Heart left ventricle (tissue), 13 donors: ENCODE results near the gene DOCK3.

Source experiments
- POLR2A ChIP-seq, 2 donors: fragments of 450-650 bp; IDR thresholded peaks; one replicate each; pipeline ENCODE4 v1.6.1; 2017; ENCODE audit warnings: antibody characterized with exemption in 2 of 2, mild to moderate bottlenecking in 2 of 2, moderate library complexity in 2 of 2
- TF ChIP-seq, protein P1 (sequence below), 12 donors: fragments of 200-600 bp; sonication (generic) in 4 of 12; IDR thresholded peaks; one replicate each; pipeline versions ENCODE4 v1.5.0 to v1.8.0; 2018 to 2022; ENCODE audit warnings: antibody characterized with exemption in 12 of 12, mild to moderate bottlenecking in 5 of 12
- donor health status: ischemic (EF 13 %, LVEDD 7.1; RV severe dilation, severe dysfunction).
- donor health status: DM: no; HTN: yes; CAD: no.
- donor health status: DM: no; HTN: no; CAD: no.
- donor health status: ischemic (EF 25% LVEDD 6.9; RV normal size, moderate dysfunction).
- donor health status: ischemic (EF 25% LVEDD 5.7; RV mildly dilated, moderate dysfunction).
- donor health status: ischemic (EF 35%, LVEDD 5.7; RV mildly dilated, moderate dysfunction).
- donor health status: nonischemic (EF 11% LVEDD 7.7; RV severe dilation, severe dysfunction).
- donor health status: DM: yes; HTN: yes; CAD: no.
- donor health status: PGD.
- donor health status: ischemic (EF 29% LVEDD 5.4; RV normal size, mild dysfunction).
- donor health status: nonischemic (EF 23%, LVEDD 6.1; RV moderate dilation, normal function).

DNA sequence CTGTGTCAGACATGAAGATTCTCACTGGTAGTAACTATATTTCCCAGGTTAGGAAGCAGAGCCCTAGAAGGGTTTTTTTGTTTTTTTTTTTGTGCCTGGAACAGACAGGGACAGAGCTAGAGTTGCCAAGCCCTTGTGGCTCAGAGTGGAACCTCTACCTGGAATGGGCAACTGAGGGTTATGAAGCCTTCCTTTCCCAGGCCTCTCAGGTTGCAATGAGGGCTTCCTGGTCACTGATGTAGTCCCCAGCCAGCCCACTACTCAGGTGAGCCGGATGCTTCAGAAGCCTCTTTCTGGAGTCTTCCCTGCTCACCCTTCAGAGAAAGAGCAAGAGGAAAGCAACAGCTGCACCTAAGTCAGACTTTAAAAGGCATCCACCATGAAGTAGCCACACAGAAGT lies 661.5 kb downstream of the DOCK3 start:
- TF ChIP-seq, protein P1, sequence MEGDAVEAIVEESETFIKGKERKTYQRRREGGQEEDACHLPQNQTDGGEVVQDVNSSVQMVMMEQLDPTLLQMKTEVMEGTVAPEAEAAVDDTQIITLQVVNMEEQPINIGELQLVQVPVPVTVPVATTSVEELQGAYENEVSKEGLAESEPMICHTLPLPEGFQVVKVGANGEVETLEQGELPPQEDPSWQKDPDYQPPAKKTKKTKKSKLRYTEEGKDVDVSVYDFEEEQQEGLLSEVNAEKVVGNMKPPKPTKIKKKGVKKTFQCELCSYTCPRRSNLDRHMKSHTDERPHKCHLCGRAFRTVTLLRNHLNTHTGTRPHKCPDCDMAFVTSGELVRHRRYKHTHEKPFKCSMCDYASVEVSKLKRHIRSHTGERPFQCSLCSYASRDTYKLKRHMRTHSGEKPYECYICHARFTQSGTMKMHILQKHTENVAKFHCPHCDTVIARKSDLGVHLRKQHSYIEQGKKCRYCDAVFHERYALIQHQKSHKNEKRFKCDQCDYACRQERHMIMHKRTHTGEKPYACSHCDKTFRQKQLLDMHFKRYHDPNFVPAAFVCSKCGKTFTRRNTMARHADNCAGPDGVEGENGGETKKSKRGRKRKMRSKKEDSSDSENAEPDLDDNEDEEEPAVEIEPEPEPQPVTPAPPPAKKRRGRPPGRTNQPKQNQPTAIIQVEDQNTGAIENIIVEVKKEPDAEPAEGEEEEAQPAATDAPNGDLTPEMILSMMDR (IDR thresholded peaks at IDR 0.05) = no peak
- TF ChIP-seq POLR2A (IDR thresholded peaks at IDR 0.05) = no peak
